Activated naive CD8-positive, alpha-beta T cell (primary cell): ENCODE results near the gene TOMM40L.
A peak's percentile ranks its signal among the peaks of the same experiment; 100 is the strongest.
"Not testable (repeated sequence)": the region's sequence is repeated elsewhere in the genome, so short reads cannot be mapped to it uniquely, and the experiment has no call there.

Experiments
- H3K27ac Mint-ChIP-seq: one replicate; pipeline ENCODE4 v1.8.0; 2021; ENCODE audit warnings: mixed read lengths
- H3K27me3 Mint-ChIP-seq: one replicate; pipeline ENCODE4 v1.8.0; 2021; ENCODE audit warnings: mixed read lengths
- H3K36me3 Mint-ChIP-seq: one replicate; pipeline ENCODE4 v1.8.0; 2021; ENCODE audit warnings: mixed read lengths
- H3K4me1 Mint-ChIP-seq: one replicate; pipeline ENCODE4 v1.8.0; 2021; ENCODE audit warnings: low read depth, mixed read lengths
- H3K4me3 Mint-ChIP-seq: one replicate; pipeline ENCODE4 v1.8.0; 2021; ENCODE audit warnings: mild to moderate bottlenecking, mixed read lengths
- H3K9me3 Mint-ChIP-seq: one replicate; pipeline ENCODE4 v1.8.0; 2021; ENCODE audit warnings: low read depth, mixed read lengths

Gene TOMM40L

DNA sequence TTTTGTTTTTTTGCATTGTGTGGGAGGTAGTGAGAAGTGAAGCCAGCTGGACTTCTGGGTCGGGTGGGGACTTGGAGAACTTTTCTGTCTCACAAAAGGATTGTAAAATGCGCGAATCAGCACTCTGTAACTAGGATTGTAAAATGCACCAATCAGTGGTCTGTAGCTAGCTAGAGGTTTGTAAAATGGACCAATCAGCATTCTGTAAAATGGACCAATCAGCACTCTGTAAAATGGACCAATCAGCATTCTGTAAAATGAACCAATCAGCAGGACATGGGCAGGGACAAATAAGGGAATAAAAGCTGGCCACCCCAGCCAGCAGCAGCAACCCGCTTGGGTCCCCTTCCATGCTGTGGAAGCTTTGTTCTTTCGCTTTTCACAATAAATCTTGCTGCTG lies 24.2 kb downstream of the TOMM40L start:
- H3K27me3 Mint-ChIP-seq, H3K4me1 Mint-ChIP-seq, H3K36me3 Mint-ChIP-seq, H3K4me3 Mint-ChIP-seq, H3K27ac Mint-ChIP-seq, H3K9me3 Mint-ChIP-seq: not testable (repeated sequence)

- Mint-ChIP-seq H3K36me3 (no peaks in the 10 kb centered on the region), H3K27me3 (peaks cover 4% of the 10 kb centered on the region), H3K27ac (no peak overlapping the region), H3K4me1 (no peaks in the 10 kb centered on the region), H3K4me3 (no peak overlapping the region), H3K9me3 (no peaks in the 10 kb centered on the region)
Observed at GRCh38 chr1:161250829-161251228, 25.0 kb downstream of the TOMM40L start.

DNA sequence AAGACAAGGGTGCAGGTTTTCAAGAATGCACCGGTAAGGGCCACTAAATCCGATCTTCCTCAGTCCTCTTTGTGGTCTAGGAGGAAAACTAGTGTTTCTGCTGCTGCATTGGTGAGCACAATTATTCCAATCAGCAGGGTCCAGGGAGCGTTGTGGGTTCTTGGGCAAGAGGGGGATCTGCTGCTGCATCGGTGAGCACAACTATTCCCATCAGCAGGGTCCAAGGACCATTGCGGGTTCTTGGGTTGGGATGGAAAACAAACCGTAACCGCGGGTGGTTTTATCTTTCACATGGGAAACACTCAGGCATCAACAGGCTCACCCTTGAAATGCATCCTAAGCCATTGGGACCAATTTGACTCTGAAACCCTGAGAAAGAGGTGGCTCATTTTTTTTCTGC lies 25.7 kb downstream of the TOMM40L start:
- no peaks in the 10 kb centered on the region for H3K4me1 Mint-ChIP-seq
- H3K36me3 Mint-ChIP-seq, result peaks cover 3% of the 10 kb centered on the region
- H3K4me3 Mint-ChIP-seq, result no peak overlapping the region
- peaks cover 9% of the 10 kb centered on the region for H3K27me3 Mint-ChIP-seq
- no peak overlapping the region for H3K27ac Mint-ChIP-seq
- no peaks in the 10 kb centered on the region for H3K9me3 Mint-ChIP-seq

GRCh38 chr1:161255302-161255701 lies 29.4 kb downstream of the TOMM40L start:
- H3K4me3 Mint-ChIP-seq, H3K27ac Mint-ChIP-seq, H3K9me3 Mint-ChIP-seq: not testable (repeated sequence)
- Mint-ChIP-seq H3K4me1 (peaks cover 19% of the 10 kb centered on the region), H3K36me3 (peaks cover 15% of the 10 kb centered on the region), H3K27me3 (peaks cover 32% of the 10 kb centered on the region)

GRCh38 chr1:161255955-161256520 lies 30.2 kb downstream of the TOMM40L start:
- not testable (repeated sequence) for H3K27ac Mint-ChIP-seq, H3K4me3 Mint-ChIP-seq, H3K9me3 Mint-ChIP-seq
- Mint-ChIP-seq H3K4me1 (peaks cover 21% of the 10 kb centered on the region), H3K36me3 (peaks cover 15% of the 10 kb centered on the region), H3K27me3 (peaks cover 36% of the 10 kb centered on the region)

DNA sequence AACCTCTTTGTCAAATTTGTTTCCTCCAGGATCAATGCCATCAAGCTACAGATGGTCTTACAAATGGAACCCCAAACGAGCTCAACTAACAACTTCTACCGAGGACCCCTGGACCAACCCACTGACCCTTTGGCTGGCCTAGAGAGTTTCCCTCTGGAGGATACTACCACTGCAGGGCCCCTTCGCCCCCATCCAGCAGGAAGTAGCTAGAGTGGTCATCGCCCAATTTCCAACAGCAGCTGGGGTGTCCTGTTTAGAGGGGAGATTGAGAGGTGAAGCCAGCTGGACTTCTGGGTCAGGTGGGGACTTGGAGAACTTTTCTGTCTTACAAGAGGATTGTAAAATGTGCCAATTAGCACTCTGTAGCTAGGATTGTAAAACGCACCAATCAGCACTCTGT lies 31.2 kb downstream of the TOMM40L start:
- Mint-ChIP-seq H3K36me3 (peaks cover 15% of the 10 kb centered on the region), H3K27me3 (peaks cover 44% of the 10 kb centered on the region), H3K4me1 (peaks cover 24% of the 10 kb centered on the region)
- H3K4me3 Mint-ChIP-seq, H3K9me3 Mint-ChIP-seq, H3K27ac Mint-ChIP-seq: not testable (repeated sequence)

DNA sequence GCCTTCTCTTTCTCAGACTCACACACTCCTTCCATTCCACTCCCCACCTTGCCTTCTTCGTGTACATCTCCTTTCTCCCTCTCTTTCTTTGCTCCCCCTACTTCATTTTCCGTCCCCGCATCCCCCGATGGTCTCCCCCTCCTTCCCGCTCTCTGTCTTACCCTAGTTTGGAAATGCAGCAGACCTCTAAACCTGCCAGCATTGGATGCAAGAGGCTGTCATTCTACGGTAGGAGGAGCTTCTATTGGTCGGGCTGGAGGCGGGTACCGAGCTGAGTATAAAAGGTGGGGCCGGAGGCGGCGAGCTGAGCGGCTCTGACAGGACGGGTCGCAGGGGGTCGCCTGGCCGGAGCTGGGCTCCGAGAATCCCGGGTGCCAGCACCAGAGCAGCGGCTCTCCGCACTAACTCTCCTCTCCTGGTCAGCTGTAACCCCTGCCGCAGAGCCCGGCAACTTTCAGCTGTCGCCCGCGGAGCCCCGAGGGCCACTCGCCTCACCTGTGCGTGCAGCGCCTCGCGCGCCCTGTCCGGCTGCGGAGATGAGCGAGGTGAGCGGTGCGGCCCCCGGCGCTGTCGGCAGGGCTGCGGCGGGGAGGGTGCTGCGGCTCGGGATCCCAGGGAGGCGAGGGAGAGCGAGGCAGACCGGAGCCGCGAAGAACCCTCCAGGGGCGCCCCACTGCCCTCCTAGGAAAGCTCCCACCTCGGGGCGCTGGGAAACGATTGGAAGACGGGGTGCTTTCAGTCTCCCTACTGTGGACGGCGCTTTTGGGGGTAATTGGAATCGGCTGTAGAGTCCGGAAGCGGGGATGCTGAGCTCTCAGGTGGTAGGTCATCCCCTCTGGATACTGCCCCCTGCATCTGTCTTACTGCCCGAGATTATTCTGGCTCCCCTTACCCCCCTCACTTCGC lies 32.8 kb downstream of the TOMM40L start, which contains the start of gene PCP4L1:
PCP4L1 (plus strand) TSS at position 307 of the 906 bp plus-strand sequence; CDS start at position 537, 230 bp downstream.
- Mint-ChIP-seq H3K4me3 (peak within 1 kb of the TSS; percentile 78), H3K4me1 (peaks cover 24% of the 10 kb centered on the region), H3K27me3 (peaks cover 48% of the 10 kb centered on the region), H3K27ac (no peak within 1 kb of the TSS), H3K9me3 (peaks cover 3% of the 10 kb centered on the region), H3K36me3 (peaks cover 15% of the 10 kb centered on the region)

DNA sequence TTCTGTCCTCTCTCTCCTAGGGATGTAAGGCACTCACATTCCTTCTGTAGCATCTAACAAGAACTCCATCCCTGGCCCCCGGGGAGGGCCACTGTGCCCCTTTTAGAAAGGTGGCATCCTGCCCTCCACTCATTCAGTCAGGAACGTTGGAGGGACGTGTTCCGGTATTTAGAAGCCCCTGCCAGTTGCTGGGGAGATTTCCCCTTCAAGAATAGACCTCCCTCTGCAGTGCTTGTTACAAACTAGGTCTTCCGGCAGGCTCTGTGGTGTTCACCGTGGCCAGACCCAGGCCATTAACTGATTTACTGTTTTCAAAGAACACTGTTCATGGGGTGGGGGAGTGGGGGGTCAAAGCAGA lies 33.5 kb downstream of the TOMM40L start:
- peaks cover 3% of the 10 kb centered on the region for H3K9me3 Mint-ChIP-seq
- H3K4me1 Mint-ChIP-seq, result peaks cover 24% of the 10 kb centered on the region
- peak overlapping the region; percentile 78 for H3K4me3 Mint-ChIP-seq
- no peak overlapping the region for H3K27ac Mint-ChIP-seq
- peaks cover 48% of the 10 kb centered on the region for H3K27me3 Mint-ChIP-seq
- peaks cover 15% of the 10 kb centered on the region for H3K36me3 Mint-ChIP-seq

DNA sequence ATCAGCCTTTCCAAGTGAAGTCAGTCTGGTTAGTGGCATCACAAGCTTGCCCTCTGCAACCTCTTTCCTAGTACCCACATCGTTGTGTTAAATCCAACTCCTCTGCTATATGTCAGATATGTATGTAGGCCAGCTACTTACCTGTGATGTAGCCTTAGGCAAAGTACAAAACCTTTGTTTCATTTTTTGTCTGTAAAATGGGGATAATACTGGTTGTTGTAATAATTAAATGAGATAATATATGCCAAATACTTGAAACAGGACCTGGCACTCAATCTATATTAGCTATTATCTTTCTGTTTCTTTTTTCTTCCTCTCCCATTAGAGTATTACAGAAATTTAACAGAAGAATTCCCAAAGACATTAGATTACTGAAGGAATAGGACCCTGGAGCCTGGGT lies 33.9 kb downstream of the TOMM40L start:
- peaks cover 3% of the 10 kb centered on the region for H3K9me3 Mint-ChIP-seq
- H3K27me3 Mint-ChIP-seq, result peaks cover 48% of the 10 kb centered on the region
- H3K36me3 Mint-ChIP-seq, result peaks cover 15% of the 10 kb centered on the region
- H3K4me1 Mint-ChIP-seq, result peaks cover 24% of the 10 kb centered on the region
- H3K4me3 Mint-ChIP-seq, result peak overlapping the region; percentile 78
- H3K27ac Mint-ChIP-seq, result no peak overlapping the region

- H3K4me1 Mint-ChIP-seq, result peaks cover 24% of the 10 kb centered on the region
- peaks cover 46% of the 10 kb centered on the region for H3K27me3 Mint-ChIP-seq
- no peak overlapping the region for H3K27ac Mint-ChIP-seq
- peaks cover 15% of the 10 kb centered on the region for H3K36me3 Mint-ChIP-seq
- H3K4me3 Mint-ChIP-seq, result no peak overlapping the region
- peaks cover 3% of the 10 kb centered on the region for H3K9me3 Mint-ChIP-seq
Observed at GRCh38 chr1:161260376-161261260, 34.8 kb downstream of the TOMM40L start.

GRCh38 chr1:161261261-161262235 lies 35.7 kb downstream of the TOMM40L start:
- Mint-ChIP-seq H3K4me1 (peaks cover 24% of the 10 kb centered on the region), H3K27me3 (peaks cover 40% of the 10 kb centered on the region), H3K27ac (no peak overlapping the region), H3K9me3 (peaks cover 3% of the 10 kb centered on the region), H3K36me3 (peaks cover 13% of the 10 kb centered on the region), H3K4me3 (no peak overlapping the region)

DNA sequence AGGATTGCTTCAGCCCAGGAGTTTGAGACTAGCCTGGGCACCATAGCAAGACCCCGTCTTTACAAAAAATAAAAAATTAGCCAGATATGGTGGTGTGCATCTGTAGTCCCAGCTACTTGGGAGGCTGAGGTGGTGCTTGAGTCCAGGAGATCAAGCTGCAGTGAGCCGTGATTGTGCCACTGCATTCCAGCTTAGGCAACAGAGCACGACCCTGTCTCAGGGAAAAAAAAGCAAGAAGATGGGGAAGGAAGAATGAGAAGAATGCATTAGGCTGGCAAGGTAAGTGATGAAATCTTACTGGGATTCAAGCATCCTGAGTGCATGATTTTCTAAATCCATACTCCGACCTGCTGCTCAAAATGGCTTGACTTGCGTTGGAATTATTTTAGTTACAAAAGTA lies 39.4 kb downstream of the TOMM40L start:
- Mint-ChIP-seq H3K9me3 (no peaks in the 10 kb centered on the region), H3K4me1 (peaks cover 6% of the 10 kb centered on the region), H3K36me3 (no peaks in the 10 kb centered on the region), H3K27me3 (peaks cover 16% of the 10 kb centered on the region), H3K4me3 (no peak overlapping the region), H3K27ac (no peak overlapping the region)

GRCh38 chr1:161266202-161266601 lies 40.3 kb downstream of the TOMM40L start:
- Mint-ChIP-seq H3K27me3 (peaks cover 12% of the 10 kb centered on the region), H3K4me1 (peaks cover 3% of the 10 kb centered on the region), H3K27ac (no peak overlapping the region), H3K9me3 (no peaks in the 10 kb centered on the region), H3K4me3 (no peak overlapping the region), H3K36me3 (no peaks in the 10 kb centered on the region)

GRCh38 chr1:161266836-161267235 lies 41.0 kb downstream of the TOMM40L start:
- peaks cover 8% of the 10 kb centered on the region for H3K27me3 Mint-ChIP-seq
- no peaks in the 10 kb centered on the region for H3K9me3 Mint-ChIP-seq
- no peaks in the 10 kb centered on the region for H3K4me1 Mint-ChIP-seq
- no peak overlapping the region for H3K27ac Mint-ChIP-seq
- H3K4me3 Mint-ChIP-seq, result no peak overlapping the region
- H3K36me3 Mint-ChIP-seq, result no peaks in the 10 kb centered on the region
